ENCODE results near the gene INTS12.

Gene INTS12

DNA sequence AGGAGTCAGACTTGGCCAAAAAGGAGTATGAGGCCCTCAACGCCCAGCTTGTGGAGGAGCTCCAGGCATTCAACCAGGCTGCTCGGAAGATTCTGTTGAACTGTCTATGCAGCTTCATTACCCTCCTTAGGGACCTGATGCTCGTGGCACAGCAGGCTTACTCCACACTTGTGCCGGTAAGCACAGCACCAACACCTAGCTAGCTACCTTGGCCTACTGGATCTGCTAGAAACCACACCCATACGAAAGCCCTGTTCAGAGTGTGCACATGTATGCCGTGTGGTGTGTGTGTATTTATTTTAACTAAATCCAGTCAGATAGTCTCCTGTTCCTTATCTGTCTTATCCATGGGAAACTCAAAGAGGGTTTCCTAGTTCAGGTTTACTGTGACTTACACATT, 49.3 kb downstream of the INTS12 start:
- ChIA-PET POLR2A (no interaction called here), CTCF (no interaction called here)
- TF ChIP-seq TARDBP (IDR thresholded peaks at IDR 0.05) (no peak), HDGF (IDR thresholded peaks at IDR 0.05; ENCODE audit: borderline replicate concordance) (no peak), FOXA1 (IDR thresholded peaks at IDR 0.05) (no peak), L3MBTL2 (conservative IDR thresholded peaks at IDR 0.05) (no peak), SP1 (IDR thresholded peaks at IDR 0.05) (no peak), FOXK2 (IDR thresholded peaks at IDR 0.05) (no peak), SUZ12 (IDR thresholded peaks at IDR 0.05) (no peak), ZNF384 (IDR thresholded peaks at IDR 0.05) (no peak), BHLHE40 (IDR thresholded peaks at IDR 0.05; ENCODE audit: borderline replicate concordance) (no peak), FOXM1 (IDR thresholded peaks at IDR 0.05; ENCODE audit: borderline replicate concordance) (no peak), ELF4 (IDR thresholded peaks at IDR 0.05) (no peak), NFRKB (IDR thresholded peaks at IDR 0.05) (no peak), CTBP1 (IDR thresholded peaks at IDR 0.05; ENCODE audit: borderline replicate concordance) (no peak), LEF1 (IDR thresholded peaks at IDR 0.05; ENCODE audit: borderline replicate concordance) (no peak), ARNT (IDR thresholded peaks at IDR 0.05) (no peak)
- TF ChIP-seq, protein P1, sequence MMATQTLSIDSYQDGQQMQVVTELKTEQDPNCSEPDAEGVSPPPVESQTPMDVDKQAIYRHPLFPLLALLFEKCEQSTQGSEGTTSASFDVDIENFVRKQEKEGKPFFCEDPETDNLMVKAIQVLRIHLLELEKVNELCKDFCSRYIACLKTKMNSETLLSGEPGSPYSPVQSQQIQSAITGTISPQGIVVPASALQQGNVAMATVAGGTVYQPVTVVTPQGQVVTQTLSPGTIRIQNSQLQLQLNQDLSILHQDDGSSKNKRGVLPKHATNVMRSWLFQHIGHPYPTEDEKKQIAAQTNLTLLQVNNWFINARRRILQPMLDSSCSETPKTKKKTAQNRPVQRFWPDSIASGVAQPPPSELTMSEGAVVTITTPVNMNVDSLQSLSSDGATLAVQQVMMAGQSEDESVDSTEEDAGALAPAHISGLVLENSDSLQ (IDR thresholded peaks at IDR 0.05), result no peak
- DNase-seq (ENCODE audit: extremely low spot score), result no peak

DNA sequence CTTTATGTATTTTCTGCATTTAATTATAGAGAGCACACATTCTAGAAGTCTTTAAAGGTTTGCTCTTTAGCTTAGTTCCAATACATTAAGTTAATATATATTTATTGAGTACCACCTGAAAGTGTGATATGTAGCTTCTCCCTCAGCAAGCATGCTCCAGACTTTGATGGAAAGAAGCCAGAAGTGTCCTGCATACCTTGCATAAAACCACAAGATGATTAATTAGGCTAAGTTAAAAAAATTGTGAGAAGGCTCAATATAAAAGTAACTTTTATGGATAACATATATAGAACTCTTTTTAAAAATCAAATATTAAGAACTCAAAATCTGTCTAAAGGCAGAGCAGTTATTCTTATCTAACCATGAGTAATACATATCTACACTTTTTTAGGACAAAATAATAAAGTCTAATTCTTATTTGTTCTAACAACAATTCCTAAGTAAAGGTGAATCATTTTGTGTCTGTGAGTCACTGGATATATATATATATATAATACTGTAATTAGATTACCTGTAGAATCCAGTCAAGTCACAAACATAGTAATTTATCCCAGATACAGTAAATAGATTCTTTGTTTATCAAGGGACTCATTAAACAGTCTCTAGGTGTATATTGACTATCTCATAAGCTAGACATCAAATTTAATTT, 51.2 kb downstream of the INTS12 start:
- POLR2A ChIA-PET, result no interaction called here
- CTCF ChIA-PET, result no interaction called here

DNA sequence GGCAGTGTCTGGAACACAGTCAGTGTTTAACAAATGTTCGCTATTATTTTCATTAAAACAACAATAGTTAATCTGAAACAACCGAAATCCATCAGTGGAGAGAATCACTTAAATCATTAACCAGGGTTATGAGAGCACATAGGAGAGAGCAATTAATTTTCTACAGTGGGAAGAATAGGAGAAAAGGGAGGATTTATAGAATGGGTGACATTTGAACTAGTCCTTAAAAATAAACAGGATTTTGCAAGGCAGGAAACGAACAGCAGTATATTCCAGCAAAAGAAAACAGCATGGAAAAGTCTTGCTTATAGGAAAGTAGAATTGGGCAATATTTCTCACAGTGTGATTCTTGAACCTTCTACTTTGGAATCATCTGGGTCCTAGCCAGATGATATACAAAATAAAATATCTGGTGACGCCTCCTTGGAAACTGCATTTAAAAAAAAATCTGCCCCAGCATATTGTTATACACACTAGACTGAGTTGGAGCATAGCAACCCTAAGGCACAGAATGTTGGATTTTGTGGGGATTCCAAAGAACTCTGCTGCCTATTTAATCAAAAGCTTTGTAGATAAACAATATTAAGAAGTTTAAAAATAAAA, 56.1 kb downstream of the INTS12 start:
- TF ChIP-seq FOXM1 (IDR thresholded peaks at IDR 0.05; ENCODE audit: borderline replicate concordance) (no peak), ZNF384 (IDR thresholded peaks at IDR 0.05) (no peak), SUZ12 (IDR thresholded peaks at IDR 0.05) (no peak), CTBP1 (IDR thresholded peaks at IDR 0.05; ENCODE audit: borderline replicate concordance) (no peak), ELF4 (IDR thresholded peaks at IDR 0.05) (no peak), ARNT (IDR thresholded peaks at IDR 0.05) (no peak), LEF1 (IDR thresholded peaks at IDR 0.05; ENCODE audit: borderline replicate concordance) (no peak), FOXA1 (IDR thresholded peaks at IDR 0.05) (no peak), BHLHE40 (IDR thresholded peaks at IDR 0.05; ENCODE audit: borderline replicate concordance) (no peak), NFRKB (IDR thresholded peaks at IDR 0.05) (no peak), FOXK2 (IDR thresholded peaks at IDR 0.05) (no peak), L3MBTL2 (conservative IDR thresholded peaks at IDR 0.05) (no peak), TARDBP (IDR thresholded peaks at IDR 0.05) (no peak), HDGF (IDR thresholded peaks at IDR 0.05; ENCODE audit: borderline replicate concordance) (no peak), SP1 (IDR thresholded peaks at IDR 0.05) (no peak)
- TF ChIP-seq, protein P1 (IDR thresholded peaks at IDR 0.05), result no peak

More for the DNA sequence above, 51.2 kb downstream of the INTS12 start:
- no peak for DNase-seq (ENCODE audit: extremely low spot score)
- TF ChIP-seq HDGF (IDR thresholded peaks at IDR 0.05; ENCODE audit: borderline replicate concordance) (no peak), CTBP1 (IDR thresholded peaks at IDR 0.05; ENCODE audit: borderline replicate concordance) (no peak), L3MBTL2 (conservative IDR thresholded peaks at IDR 0.05) (no peak), LEF1 (IDR thresholded peaks at IDR 0.05; ENCODE audit: borderline replicate concordance) (no peak), TARDBP (IDR thresholded peaks at IDR 0.05) (no peak), FOXK2 (IDR thresholded peaks at IDR 0.05) (no peak), BHLHE40 (IDR thresholded peaks at IDR 0.05; ENCODE audit: borderline replicate concordance) (no peak), FOXA1 (IDR thresholded peaks at IDR 0.05) (no peak), ELF4 (IDR thresholded peaks at IDR 0.05) (no peak), NFRKB (IDR thresholded peaks at IDR 0.05) (no peak), FOXM1 (IDR thresholded peaks at IDR 0.05; ENCODE audit: borderline replicate concordance) (no peak), ZNF384 (IDR thresholded peaks at IDR 0.05) (no peak), SUZ12 (IDR thresholded peaks at IDR 0.05) (no peak)
- TF ChIP-seq, protein P1 (IDR thresholded peaks at IDR 0.05), result no peak

DNA sequence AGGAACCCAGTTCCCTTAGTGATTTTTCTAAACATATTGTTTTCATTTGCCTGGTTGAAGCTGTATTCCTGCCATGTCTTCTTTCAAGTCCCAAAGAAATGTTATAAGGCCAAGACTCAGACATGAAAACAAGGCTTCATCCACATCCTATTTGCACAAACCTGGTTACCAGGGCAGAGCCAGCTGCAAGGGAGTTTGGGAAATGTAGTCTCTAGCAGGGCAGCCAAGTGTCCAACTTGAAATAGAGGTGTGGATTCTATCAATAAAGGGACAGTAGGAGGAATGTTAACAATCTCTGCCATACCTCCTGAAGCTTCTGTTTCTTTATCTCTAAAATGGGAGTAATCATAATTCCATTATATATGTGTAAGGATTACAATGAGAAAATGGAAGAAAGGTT, 56.6 kb downstream of the INTS12 start:
- no peak for DNase-seq (ENCODE audit: extremely low spot score)
- no peak for TF ChIP-seq CTBP1 (IDR thresholded peaks at IDR 0.05; ENCODE audit: borderline replicate concordance)
- ChIA-PET POLR2A (no interaction called here), CTCF (interaction anchor here (1.1 kb wide), 1 partner anchor 131 kb away, joined by 4 read pairs; no protein-coding TSS in a partner anchor)

More for the DNA sequence above, 56.1 kb downstream of the INTS12 start:
- ChIA-PET CTCF (no interaction called here), POLR2A (no interaction called here)
- no peak for DNase-seq (ENCODE audit: extremely low spot score)

DNA sequence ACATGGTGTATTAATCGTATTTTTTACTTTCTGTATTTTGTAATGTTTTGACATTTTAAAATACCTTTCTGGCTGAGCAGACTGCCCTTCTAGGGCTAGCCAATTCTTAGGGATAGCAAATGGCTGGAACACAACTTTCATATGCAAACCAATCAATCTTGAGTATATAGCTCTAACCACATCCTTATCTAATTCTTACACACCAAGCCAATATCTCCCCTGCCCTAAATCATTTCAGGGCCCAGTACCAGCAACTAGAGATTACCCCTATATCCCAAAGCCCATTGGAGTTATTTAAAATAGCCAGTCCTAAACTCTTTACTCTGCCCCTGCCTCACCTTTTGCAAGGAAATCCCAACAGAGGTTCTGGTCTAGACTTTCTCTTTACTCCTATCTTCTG, 58.3 kb downstream of the INTS12 start:
- ChIA-PET POLR2A (no interaction called here), CTCF (no interaction called here)
- TF ChIP-seq LEF1 (IDR thresholded peaks at IDR 0.05; ENCODE audit: borderline replicate concordance) (no peak), HDGF (IDR thresholded peaks at IDR 0.05; ENCODE audit: borderline replicate concordance) (no peak), SP1 (IDR thresholded peaks at IDR 0.05) (no peak), L3MBTL2 (conservative IDR thresholded peaks at IDR 0.05) (no peak), NFRKB (IDR thresholded peaks at IDR 0.05) (no peak), FOXM1 (IDR thresholded peaks at IDR 0.05; ENCODE audit: borderline replicate concordance) (no peak), CTBP1 (IDR thresholded peaks at IDR 0.05; ENCODE audit: borderline replicate concordance) (no peak), FOXA1 (IDR thresholded peaks at IDR 0.05) (no peak), TARDBP (IDR thresholded peaks at IDR 0.05) (no peak), SUZ12 (IDR thresholded peaks at IDR 0.05) (no peak), FOXK2 (IDR thresholded peaks at IDR 0.05) (no peak), BHLHE40 (IDR thresholded peaks at IDR 0.05; ENCODE audit: borderline replicate concordance) (no peak), ARNT (IDR thresholded peaks at IDR 0.05) (no peak), ZNF384 (IDR thresholded peaks at IDR 0.05) (no peak), ELF4 (IDR thresholded peaks at IDR 0.05) (no peak)
- TF ChIP-seq, protein P1 (IDR thresholded peaks at IDR 0.05), result no peak
- no peak for DNase-seq (ENCODE audit: extremely low spot score)

Measured in HEK293T (cell line).